ENCODE results near the gene PER3.
"Not testable (repeated sequence)": the region's sequence is repeated elsewhere in the genome, so short reads cannot be mapped to it uniquely, and the experiment has no call there.

Gene PER3

GRCh38 chr1:7778133-7778628, 5.9 kb upstream of the PER3 start:
- no peak for DNase-seq (ENCODE audit: low spot score)

GRCh38 chr1:7780976-7781375, 3.1 kb upstream of the PER3 start:
- DNase-seq (ENCODE audit: low spot score), result no peak

GRCh38 chr1:7781501-7781900, 2.6 kb upstream of the PER3 start:
- DNase-seq (ENCODE audit: low spot score), result no peak

GRCh38 chr1:7781923-7782495, 2.1 kb upstream of the PER3 start:
- DNase-seq (ENCODE audit: low spot score), result no peak

GRCh38 chr1:7783178-7783711, 846 bp upstream of the PER3 start:
- peak; percentile 70 for DNase-seq (ENCODE audit: low spot score)

- no peak for DNase-seq (ENCODE audit: low spot score)
Measured at GRCh38 chr1:7784492-7785071, 491 bp downstream of the PER3 start.

- no peak for DNase-seq (ENCODE audit: low spot score)
Measured at GRCh38 chr1:7785108-7785507, 1.0 kb downstream of the PER3 start.

GRCh38 chr1:7786795-7787194, 2.7 kb downstream of the PER3 start:
- DNase-seq (ENCODE audit: low spot score), result no peak

- no peak for DNase-seq (ENCODE audit: low spot score)
Measured at GRCh38 chr1:7789828-7790227, 5.7 kb downstream of the PER3 start.

GRCh38 chr1:7791027-7791426, 6.9 kb downstream of the PER3 start:
- not testable (repeated sequence) for DNase-seq (ENCODE audit: low spot score)

- DNase-seq (ENCODE audit: low spot score), result no peak
Measured at GRCh38 chr1:7795406-7795805, 11.3 kb downstream of the PER3 start.

- no peak for DNase-seq (ENCODE audit: low spot score)
Measured at GRCh38 chr1:7805460-7805859, 21.4 kb downstream of the PER3 start.

- DNase-seq (ENCODE audit: low spot score), result peak; percentile 69
Measured at GRCh38 chr1:7808253-7808844, 24.3 kb downstream of the PER3 start.

GRCh38 chr1:7809742-7810141, 25.7 kb downstream of the PER3 start:
- DNase-seq (ENCODE audit: low spot score), result no peak

GRCh38 chr1:7810395-7810794, 26.3 kb downstream of the PER3 start:
- DNase-seq (ENCODE audit: low spot score), result no peak

GRCh38 chr1:7811476-7811875, 27.4 kb downstream of the PER3 start:
- no peak for DNase-seq (ENCODE audit: low spot score)

- DNase-seq (ENCODE audit: low spot score), result no peak
Measured at GRCh38 chr1:7813677-7814373, 29.7 kb downstream of the PER3 start.

GRCh38 chr1:7821282-7821681, 37.2 kb downstream of the PER3 start:
- DNase-seq (ENCODE audit: low spot score), result no peak

- no peak for DNase-seq (ENCODE audit: low spot score)
Measured at GRCh38 chr1:7824701-7825100, 40.6 kb downstream of the PER3 start.

- DNase-seq (ENCODE audit: low spot score), result no peak
Measured at GRCh38 chr1:7826363-7826762, 42.3 kb downstream of the PER3 start.

- DNase-seq (ENCODE audit: low spot score), result no peak
Measured at GRCh38 chr1:7827126-7827955, 43.2 kb downstream of the PER3 start.

- peak; percentile 26 for DNase-seq (ENCODE audit: low spot score)
Measured at GRCh38 chr1:7831458-7831857, 47.4 kb downstream of the PER3 start.
